ENCODE data around the gene DNAJC15. TPM values are rescaled to one million over a fixed set of nuclear protein-coding genes. Genes with fewer than 3 reads are reported as not detected.

The DNAJC15 gene
- total and polyA plus RNA-seq, 2 of the 8 experiments (the other 6 are each of a cell fraction or from before 2014, with no cell fraction given), result 5.8 to 20.8 TPM

DNA sequence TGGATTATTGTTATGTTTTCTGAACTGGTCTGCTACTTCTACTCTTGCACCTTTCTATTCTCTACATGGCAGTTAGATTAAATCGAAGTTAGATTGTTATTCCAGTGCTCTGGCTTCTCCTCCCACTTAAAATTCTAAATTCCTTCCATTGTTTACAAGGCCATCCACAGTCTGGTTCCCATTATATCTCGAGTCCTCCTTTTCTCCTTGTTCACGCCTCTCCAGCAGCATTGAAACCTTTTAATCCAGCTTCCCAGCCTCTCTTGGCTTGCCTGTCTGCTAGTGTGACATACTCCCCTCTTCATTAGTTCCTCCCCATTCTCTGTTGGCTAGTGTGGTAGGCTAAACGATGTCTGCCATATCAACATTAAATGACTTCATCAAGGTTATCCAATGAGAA is 54.5 kb downstream of the DNAJC15 start (continued):
- TF ChIP-seq, protein P1, sequence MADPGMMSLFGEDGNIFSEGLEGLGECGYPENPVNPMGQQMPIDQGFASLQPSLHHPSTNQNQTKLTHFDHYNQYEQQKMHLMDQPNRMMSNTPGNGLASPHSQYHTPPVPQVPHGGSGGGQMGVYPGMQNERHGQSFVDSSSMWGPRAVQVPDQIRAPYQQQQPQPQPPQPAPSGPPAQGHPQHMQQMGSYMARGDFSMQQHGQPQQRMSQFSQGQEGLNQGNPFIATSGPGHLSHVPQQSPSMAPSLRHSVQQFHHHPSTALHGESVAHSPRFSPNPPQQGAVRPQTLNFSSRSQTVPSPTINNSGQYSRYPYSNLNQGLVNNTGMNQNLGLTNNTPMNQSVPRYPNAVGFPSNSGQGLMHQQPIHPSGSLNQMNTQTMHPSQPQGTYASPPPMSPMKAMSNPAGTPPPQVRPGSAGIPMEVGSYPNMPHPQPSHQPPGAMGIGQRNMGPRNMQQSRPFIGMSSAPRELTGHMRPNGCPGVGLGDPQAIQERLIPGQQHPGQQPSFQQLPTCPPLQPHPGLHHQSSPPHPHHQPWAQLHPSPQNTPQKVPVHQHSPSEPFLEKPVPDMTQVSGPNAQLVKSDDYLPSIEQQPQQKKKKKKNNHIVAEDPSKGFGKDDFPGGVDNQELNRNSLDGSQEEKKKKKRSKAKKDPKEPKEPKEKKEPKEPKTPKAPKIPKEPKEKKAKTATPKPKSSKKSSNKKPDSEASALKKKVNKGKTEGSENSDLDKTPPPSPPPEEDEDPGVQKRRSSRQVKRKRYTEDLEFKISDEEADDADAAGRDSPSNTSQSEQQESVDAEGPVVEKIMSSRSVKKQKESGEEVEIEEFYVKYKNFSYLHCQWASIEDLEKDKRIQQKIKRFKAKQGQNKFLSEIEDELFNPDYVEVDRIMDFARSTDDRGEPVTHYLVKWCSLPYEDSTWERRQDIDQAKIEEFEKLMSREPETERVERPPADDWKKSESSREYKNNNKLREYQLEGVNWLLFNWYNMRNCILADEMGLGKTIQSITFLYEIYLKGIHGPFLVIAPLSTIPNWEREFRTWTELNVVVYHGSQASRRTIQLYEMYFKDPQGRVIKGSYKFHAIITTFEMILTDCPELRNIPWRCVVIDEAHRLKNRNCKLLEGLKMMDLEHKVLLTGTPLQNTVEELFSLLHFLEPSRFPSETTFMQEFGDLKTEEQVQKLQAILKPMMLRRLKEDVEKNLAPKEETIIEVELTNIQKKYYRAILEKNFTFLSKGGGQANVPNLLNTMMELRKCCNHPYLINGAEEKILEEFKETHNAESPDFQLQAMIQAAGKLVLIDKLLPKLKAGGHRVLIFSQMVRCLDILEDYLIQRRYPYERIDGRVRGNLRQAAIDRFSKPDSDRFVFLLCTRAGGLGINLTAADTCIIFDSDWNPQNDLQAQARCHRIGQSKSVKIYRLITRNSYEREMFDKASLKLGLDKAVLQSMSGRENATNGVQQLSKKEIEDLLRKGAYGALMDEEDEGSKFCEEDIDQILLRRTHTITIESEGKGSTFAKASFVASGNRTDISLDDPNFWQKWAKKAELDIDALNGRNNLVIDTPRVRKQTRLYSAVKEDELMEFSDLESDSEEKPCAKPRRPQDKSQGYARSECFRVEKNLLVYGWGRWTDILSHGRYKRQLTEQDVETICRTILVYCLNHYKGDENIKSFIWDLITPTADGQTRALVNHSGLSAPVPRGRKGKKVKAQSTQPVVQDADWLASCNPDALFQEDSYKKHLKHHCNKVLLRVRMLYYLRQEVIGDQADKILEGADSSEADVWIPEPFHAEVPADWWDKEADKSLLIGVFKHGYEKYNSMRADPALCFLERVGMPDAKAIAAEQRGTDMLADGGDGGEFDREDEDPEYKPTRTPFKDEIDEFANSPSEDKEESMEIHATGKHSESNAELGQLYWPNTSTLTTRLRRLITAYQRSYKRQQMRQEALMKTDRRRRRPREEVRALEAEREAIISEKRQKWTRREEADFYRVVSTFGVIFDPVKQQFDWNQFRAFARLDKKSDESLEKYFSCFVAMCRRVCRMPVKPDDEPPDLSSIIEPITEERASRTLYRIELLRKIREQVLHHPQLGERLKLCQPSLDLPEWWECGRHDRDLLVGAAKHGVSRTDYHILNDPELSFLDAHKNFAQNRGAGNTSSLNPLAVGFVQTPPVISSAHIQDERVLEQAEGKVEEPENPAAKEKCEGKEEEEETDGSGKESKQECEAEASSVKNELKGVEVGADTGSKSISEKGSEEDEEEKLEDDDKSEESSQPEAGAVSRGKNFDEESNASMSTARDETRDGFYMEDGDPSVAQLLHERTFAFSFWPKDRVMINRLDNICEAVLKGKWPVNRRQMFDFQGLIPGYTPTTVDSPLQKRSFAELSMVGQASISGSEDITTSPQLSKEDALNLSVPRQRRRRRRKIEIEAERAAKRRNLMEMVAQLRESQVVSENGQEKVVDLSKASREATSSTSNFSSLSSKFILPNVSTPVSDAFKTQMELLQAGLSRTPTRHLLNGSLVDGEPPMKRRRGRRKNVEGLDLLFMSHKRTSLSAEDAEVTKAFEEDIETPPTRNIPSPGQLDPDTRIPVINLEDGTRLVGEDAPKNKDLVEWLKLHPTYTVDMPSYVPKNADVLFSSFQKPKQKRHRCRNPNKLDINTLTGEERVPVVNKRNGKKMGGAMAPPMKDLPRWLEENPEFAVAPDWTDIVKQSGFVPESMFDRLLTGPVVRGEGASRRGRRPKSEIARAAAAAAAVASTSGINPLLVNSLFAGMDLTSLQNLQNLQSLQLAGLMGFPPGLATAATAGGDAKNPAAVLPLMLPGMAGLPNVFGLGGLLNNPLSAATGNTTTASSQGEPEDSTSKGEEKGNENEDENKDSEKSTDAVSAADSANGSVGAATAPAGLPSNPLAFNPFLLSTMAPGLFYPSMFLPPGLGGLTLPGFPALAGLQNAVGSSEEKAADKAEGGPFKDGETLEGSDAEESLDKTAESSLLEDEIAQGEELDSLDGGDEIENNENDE (IDR thresholded peaks at IDR 0.05; ENCODE audit: insufficient replicate concordance, low read length), result no peak
- TF ChIP-seq CEBPB (IDR thresholded peaks at IDR 0.05; ENCODE audit: low read depth, low read length) (no peak), RBBP5 (IDR thresholded peaks at IDR 0.05; ENCODE audit: borderline replicate concordance, low read depth, low read length) (no peak), RXRA (IDR thresholded peaks at IDR 0.05; ENCODE audit: insufficient read depth, low read depth, low read length) (no peak), SIRT6 (IDR thresholded peaks at IDR 0.05; ENCODE audit: low read length) (no peak), EZH2 (IDR thresholded peaks at IDR 0.05; ENCODE audit: low read depth, low read length, severe bottlenecking) (no peak), TAF1 (IDR thresholded peaks at IDR 0.05; ENCODE audit: low read depth, low read length) (no peak), RNF2 (IDR thresholded peaks at IDR 0.05; ENCODE audit: borderline replicate concordance, low read depth, low read length, missing control alignments, poor library complexity, severe bottlenecking) (no peak), MAFK (IDR thresholded peaks at IDR 0.05; ENCODE audit: low read depth, low read length) (no peak), BCL11A (IDR thresholded peaks at IDR 0.05; ENCODE audit: low read depth in 2 of 2, low read length in 2 of 2) (no peak), POLR2AphosphoS5 (IDR thresholded peaks at IDR 0.05; ENCODE audit: low read depth, low read length) (no peak)
- TF ChIP-seq, protein P2, sequence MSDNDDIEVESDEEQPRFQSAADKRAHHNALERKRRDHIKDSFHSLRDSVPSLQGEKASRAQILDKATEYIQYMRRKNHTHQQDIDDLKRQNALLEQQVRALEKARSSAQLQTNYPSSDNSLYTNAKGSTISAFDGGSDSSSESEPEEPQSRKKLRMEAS (IDR thresholded peaks at IDR 0.05), result no peak
